SK-N-SH (cell line): ENCODE measurements around the gene CIPC. TPM values are rescaled to one million over a fixed set of nuclear protein-coding genes. Genes with fewer than 3 reads are reported as not detected.

ENCODE experiments used
- CTCF ChIA-PET: fragments of 300-600, 350-600 bp; formaldehyde crosslinking; extraction: SDS; loops from one replicate; lab custom pipeline; 2021; lab: Yijun Ruan, JAX
- POLR2A ChIA-PET: fragments of 350-600 bp; sonication (Branson Sonifier 250); formaldehyde crosslinking; extraction: SDS; loops from one replicate; lab custom pipeline; 2020; ENCODE audit warnings: antibody characterized with exemption, inconsistent platforms; lab: Yijun Ruan, JAX
- DNase-seq: peaks from one replicate; pipeline ENCODE4 v3.0.0; 2012
- H2AFZ ChIP-seq: fragments of 200-600 bp; sonication (generic); 2 replicates; pipeline ENCODE4 v1.8.1; 2016; ENCODE audit warnings: antibody characterized with exemption, mild to moderate bottlenecking, low read depth
- H3F3A ChIP-seq: fragments of 200-600 bp; sonication (generic); replicated peaks from 2 replicates; pipeline ENCODE3; 2016; ENCODE audit warnings: antibody characterized with exemption, mild to moderate bottlenecking; ENCODE audit not compliant: insufficient read depth
- H3K27ac ChIP-seq, 2 experiments: fragments of 200-500 bp in 1 of 2; fragments of 200-600 bp in 1 of 2; sonication (Bioruptor generic) in 1 of 2; sonication (generic), shearing (Covaris generic) in 1 of 2; 2 replicates each; pipeline versions ENCODE4 v1.5.1 to v1.6.1; 2014 to 2016; ENCODE audit warnings: low read depth in 2 of 2, inconsistent platforms in 1 of 2, low read length in 1 of 2, mild to moderate bottlenecking in 1 of 2, mixed read lengths in 1 of 2
- H3K27me3 ChIP-seq: fragments of 200-600 bp; sonication (generic), shearing (Covaris generic); 2 replicates; pipeline ENCODE4 v1.6.1; 2016; ENCODE audit warnings: mixed run types; ENCODE audit not compliant: insufficient read depth
- H3K36me3 ChIP-seq, 2 experiments: fragments of 200-500 bp in 1 of 2; fragments of 200-600 bp in 1 of 2; sonication (Bioruptor generic) in 1 of 2; sonication (generic) in 1 of 2; replicated peaks in 1 of 2; 2 replicates each; pipeline versions ENCODE3 to v1.5.1; 2014 to 2016; ENCODE audit warnings: low read length in 1 of 2, mild to moderate bottlenecking in 1 of 2; ENCODE audit not compliant: insufficient read depth in 2 of 2, control insufficient read depth in 1 of 2
- H3K4me1 ChIP-seq, 2 experiments: fragments of 200-500 bp in 1 of 2; fragments of 200-600 bp in 1 of 2; sonication (Bioruptor generic) in 1 of 2; sonication (generic), shearing (Covaris generic) in 1 of 2; 2 replicates each; pipeline versions ENCODE4 v1.5.1 to v1.6.1; 2014 to 2016; ENCODE audit warnings: low read depth in 1 of 2, low read length in 1 of 2, mixed run types in 1 of 2; ENCODE audit not compliant: insufficient read depth in 2 of 2, control insufficient read depth in 1 of 2
- H3K4me2 ChIP-seq: fragments of 200-600 bp; sonication (generic), shearing (Covaris generic); 2 replicates; pipeline ENCODE4 v1.6.1; 2017; ENCODE audit warnings: mixed run types
- H3K4me3 ChIP-seq, 2 experiments: fragments of 200-500 bp in 1 of 2; fragments of 200-600 bp in 1 of 2; sonication (Bioruptor generic) in 1 of 2; sonication (generic), shearing (Covaris generic) in 1 of 2; 2 replicates each; pipeline versions ENCODE4 v1.5.1 to v1.8.1; 2014 to 2016; ENCODE audit warnings: low read depth in 2 of 2, inconsistent platforms in 1 of 2, low read length in 1 of 2, mild to moderate bottlenecking in 1 of 2, mixed read lengths in 1 of 2, moderate library complexity in 1 of 2
- H3K79me2 ChIP-seq: fragments of 200-600 bp; sonication (generic); 2 replicates; pipeline ENCODE4 v1.8.1; 2017; ENCODE audit warnings: mild to moderate bottlenecking; ENCODE audit not compliant: insufficient read depth
- H3K9ac ChIP-seq: fragments of 200-600 bp; sonication (generic); 2 replicates; pipeline ENCODE4 v1.6.1; 2017; ENCODE audit warnings: mixed run types
- H3K9me2 ChIP-seq: fragments of 200-600 bp; sonication (generic); 2 replicates; pipeline ENCODE4 v1.6.1; 2017; ENCODE audit warnings: mixed run types
- H3K9me3 ChIP-seq: fragments of 200-600 bp; sonication (generic); 2 replicates; pipeline ENCODE4 v1.6.1; 2017; ENCODE audit warnings: mixed run types, mild to moderate bottlenecking, moderate library complexity
- H4K20me1 ChIP-seq: fragments of 200-600 bp; sonication (generic); 2 replicates; pipeline ENCODE4 v1.6.1; 2017; ENCODE audit warnings: mild to moderate bottlenecking, mixed run types; ENCODE audit not compliant: insufficient read depth
- CTCF ChIP-seq: fragments of 200-600 bp; sonication (generic); IDR thresholded peaks from 2 replicates; pipeline ENCODE4 v1.6.1; 2017; ENCODE audit warnings: antibody characterized with exemption, mild to moderate bottlenecking, moderate library complexity
- MAX ChIP-seq: IDR thresholded peaks from 2 replicates; pipeline ENCODE4 v1.4.0; 2012; ENCODE audit warnings: low read depth
- NFIC ChIP-seq: IDR thresholded peaks from 2 replicates; pipeline ENCODE4 v1.4.0; 2012; ENCODE audit warnings: borderline replicate concordance
- RAD21 ChIP-seq: IDR thresholded peaks from 2 replicates; pipeline ENCODE4 v1.6.1; 2012; ENCODE audit warnings: mild to moderate bottlenecking, low read length
- SMC3 ChIP-seq: IDR thresholded peaks from 2 replicates; pipeline ENCODE4 v1.6.1; 2012; ENCODE audit warnings: low read depth, low read length, improper control_type of control experiment
- TAF1 ChIP-seq: IDR thresholded peaks from 2 replicates; pipeline ENCODE4 v1.6.1; 2012; ENCODE audit warnings: low read depth, mild to moderate bottlenecking, low read length, moderate library complexity, borderline replicate concordance
- YY1 ChIP-seq: IDR thresholded peaks from 2 replicates; pipeline ENCODE4 v1.4.0; 2012; ENCODE audit warnings: low read depth, mild to moderate bottlenecking
- WGBS: methylation state at CpG from one replicate; pipeline ENCODE4 v1.1.6; 2017; ENCODE audit warnings: low lambda C conversion rate; 5-methylcytosine and 5-hydroxymethylcytosine counted together
- polyA plus RNA-seq, 3 experiments: library from polyadenylated mRNA; depleted of rRNA; stranded (reverse); fragments of >200 nt; gene quantifications; 2 replicates each; pipeline ENCODE4 v1.2.3, GENCODE V29; 2012
- TF ChIP-seq, protein P1 (sequence below): IDR thresholded peaks from 2 replicates; pipeline ENCODE4 v1.4.0; 2012; ENCODE audit warnings: low read depth, borderline replicate concordance

Gene CIPC
- polyA plus RNA-seq, 1 of the 3 experiments (the other 2 are of a cell fraction) = 6.5 TPM

DNA sequence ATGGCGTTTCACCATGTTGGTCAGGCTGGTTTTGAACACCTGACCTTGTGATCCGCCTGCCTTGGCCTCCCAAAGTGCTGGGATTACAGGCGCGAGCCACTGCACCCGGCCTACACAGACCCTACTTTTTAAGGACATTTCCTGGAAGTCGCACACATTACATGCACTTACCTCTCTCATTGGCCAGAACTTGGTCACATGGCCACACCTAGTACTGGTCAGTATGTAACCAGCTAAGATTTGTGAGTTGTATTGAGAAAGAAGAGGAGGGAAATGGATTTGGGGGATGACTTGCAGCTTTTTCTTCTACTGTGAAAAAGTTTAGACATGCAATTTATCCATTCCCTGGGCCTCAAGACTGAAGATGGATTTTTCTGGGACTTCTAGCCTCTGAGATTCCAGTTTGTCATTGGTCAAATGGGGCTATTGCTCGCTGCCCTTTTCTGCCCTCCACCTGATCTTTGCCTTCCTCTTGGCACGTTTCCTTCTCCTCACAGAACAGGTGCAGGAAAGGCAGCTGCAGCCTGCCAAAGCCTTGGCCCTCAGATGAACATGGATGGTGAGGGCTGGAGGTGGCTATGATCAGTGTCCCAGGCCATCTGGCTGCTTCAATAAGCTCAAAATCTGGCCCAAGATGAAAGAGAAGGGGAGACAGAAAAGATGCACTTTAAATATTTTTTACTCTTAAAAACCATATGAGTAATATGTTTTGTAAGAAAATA is 50.6 kb downstream of the CIPC start:
- WGBS = 66% methylated on average over 8 of the region's 8 CpGs
- H3F3A ChIP-seq = no peaks in the 10 kb centered on the region

GRCh38 chr14:77151245-77151644 is 53.2 kb downstream of the CIPC start:
- Histone ChIP-seq H3K9me3 (no peaks in the 10 kb centered on the region), H3K4me1 (peaks cover 0 to 6% of the 10 kb centered on the region in 2 experiments; a peak in 1 of 4 replicates), H3K79me2 (no peaks in the 10 kb centered on the region), H3K27me3 (0 out of 2 replicates have a peak, but pooled peaks cover 5% of the 10 kb centered on the region), H3K9ac (no peak overlapping the region), H3F3A (no peaks in the 10 kb centered on the region)
- CTCF ChIA-PET = interaction anchor here (0.6 to 8.6 kb wide), 48 partner anchors 9 to 399 kb away, joined by 3 to 153 read pairs (median 6); partner anchors contain the start of genes CIPC, GSTZ1, POMT2 and SAMD15
- DNase-seq = peak; percentile 70
- no peak for TF ChIP-seq MAX
- TF ChIP-seq RAD21 = peak; percentile 63
- peak; percentile 57 for TF ChIP-seq SMC3
- peak; percentile 70 for TF ChIP-seq CTCF
- TF ChIP-seq NFIC = peak; percentile 38; the same call in 1 of the 2 replicates
- TF ChIP-seq, all 33 proteins: peak for 4
- Histone ChIP-seq H2AFZ (no peak overlapping the region), H4K20me1 (no peaks in the 10 kb centered on the region), H3K36me3 (no peaks in the 10 kb centered on the region), H3K9me2 (no peaks in the 10 kb centered on the region), H3K4me2 (no peak overlapping the region), H3K4me3 (peak overlapping the region in 1 of 2 experiments; percentile 21; a peak in 1 of 4 replicates), H3K27ac (no peak overlapping the region)
- WGBS = 7% methylated on average over 5 of the region's 5 CpGs
- POLR2A ChIA-PET = no interaction called here

More for the DNA sequence above, 50.6 kb downstream of the CIPC start:
- TF ChIP-seq, protein P1, sequence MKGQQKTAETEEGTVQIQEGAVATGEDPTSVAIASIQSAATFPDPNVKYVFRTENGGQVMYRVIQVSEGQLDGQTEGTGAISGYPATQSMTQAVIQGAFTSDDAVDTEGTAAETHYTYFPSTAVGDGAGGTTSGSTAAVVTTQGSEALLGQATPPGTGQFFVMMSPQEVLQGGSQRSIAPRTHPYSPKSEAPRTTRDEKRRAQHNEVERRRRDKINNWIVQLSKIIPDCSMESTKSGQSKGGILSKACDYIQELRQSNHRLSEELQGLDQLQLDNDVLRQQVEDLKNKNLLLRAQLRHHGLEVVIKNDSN = peak; percentile 70; the same call in 1 of the 2 replicates
- no peak for TF ChIP-seq TAF1
- no peak for TF ChIP-seq YY1
- TF ChIP-seq, all 33 proteins: peak for 1
- Histone ChIP-seq H3K27me3 (peaks cover 17% of the 10 kb centered on the region; the same call in 1 of the 2 replicates), H3K9me3 (no peaks in the 10 kb centered on the region), H3K4me2 (no peak overlapping the region), H3K27ac (no peak overlapping the region), H3K4me1 (peaks cover 0 to 3% of the 10 kb centered on the region in 2 experiments; a peak in 1 of 4 replicates), H3K9ac (no peak overlapping the region), H3K79me2 (no peaks in the 10 kb centered on the region), H2AFZ (no peak overlapping the region), H3K9me2 (no peaks in the 10 kb centered on the region), H4K20me1 (no peaks in the 10 kb centered on the region), H3K4me3 (no peak overlapping the region), H3K36me3 (no peaks in the 10 kb centered on the region)
- ChIA-PET POLR2A (no interaction called here), CTCF (interaction anchor here (1.0 to 8.6 kb wide), 15 partner anchors 8 to 274 kb away, joined by 3 to 153 read pairs (median 5); partner anchors contain the start of gene ZDHHC22)
- DNase-seq = no peak
